ENCODE data around the gene FBLN1. TPM values are rescaled to one million over a fixed set of nuclear protein-coding genes. Genes with fewer than 3 reads are reported as not detected.
"Not testable (repeated sequence)": the region's sequence is repeated elsewhere in the genome, so short reads cannot be mapped to it uniquely, and the experiment has no call there.

FBLN1 gene
- total RNA-seq, 2 donors from 2014 or later: 125 to 144 TPM

DNA sequence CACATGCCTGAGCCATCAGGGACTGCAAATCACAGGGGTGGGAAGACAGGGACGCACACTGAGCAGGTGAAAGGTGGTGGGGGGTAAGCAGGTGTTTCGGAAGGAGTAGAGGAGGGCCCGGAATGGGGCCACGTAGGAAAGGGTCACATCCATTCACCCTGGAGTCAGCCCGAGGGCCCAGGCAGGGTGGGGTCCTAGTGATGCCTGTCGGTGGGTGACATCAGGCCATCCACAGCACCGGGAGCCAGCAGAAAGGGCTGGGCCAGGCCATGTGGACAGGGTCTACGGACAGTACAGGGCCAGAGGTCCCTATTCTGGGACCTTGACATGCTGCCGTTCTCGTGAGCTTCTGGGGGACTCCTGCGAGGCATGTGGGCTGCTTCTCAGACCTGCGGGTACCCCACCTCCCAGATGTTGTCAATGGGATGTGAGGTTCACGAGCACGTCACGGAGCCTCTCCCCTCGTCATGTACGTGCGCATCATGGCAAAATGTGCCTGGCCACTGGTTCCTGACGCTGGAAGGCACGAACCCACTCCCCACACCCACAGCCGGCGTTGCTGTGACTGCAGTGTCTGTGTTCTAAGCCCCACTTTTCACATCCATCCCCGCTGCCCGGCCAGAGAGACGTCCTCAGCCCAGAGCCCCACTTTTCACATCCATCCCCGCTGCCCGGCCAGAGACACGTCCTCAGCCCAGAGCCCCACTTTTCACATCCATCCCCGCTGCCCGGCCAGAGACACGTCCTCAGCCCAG, 84.1 kb downstream of the FBLN1 start:
- Histone ChIP-seq H3K27ac (no peak overlapping the region), H3K4me1 (replicated peaks) (no peaks in the 10 kb centered on the region), H3K36me3 (no peaks in the 10 kb centered on the region), H3K27me3 (replicated peaks; ENCODE audit: insufficient read depth) (no peaks in the 10 kb centered on the region), H3K9me3 (no peaks in the 10 kb centered on the region), H3K4me3 (no peak overlapping the region)
- DNase-seq (ENCODE audit: low spot score): no peak
- TF ChIP-seq POLR2AphosphoS5 (IDR thresholded peaks at IDR 0.05): no peak
- TF ChIP-seq, protein P1, sequence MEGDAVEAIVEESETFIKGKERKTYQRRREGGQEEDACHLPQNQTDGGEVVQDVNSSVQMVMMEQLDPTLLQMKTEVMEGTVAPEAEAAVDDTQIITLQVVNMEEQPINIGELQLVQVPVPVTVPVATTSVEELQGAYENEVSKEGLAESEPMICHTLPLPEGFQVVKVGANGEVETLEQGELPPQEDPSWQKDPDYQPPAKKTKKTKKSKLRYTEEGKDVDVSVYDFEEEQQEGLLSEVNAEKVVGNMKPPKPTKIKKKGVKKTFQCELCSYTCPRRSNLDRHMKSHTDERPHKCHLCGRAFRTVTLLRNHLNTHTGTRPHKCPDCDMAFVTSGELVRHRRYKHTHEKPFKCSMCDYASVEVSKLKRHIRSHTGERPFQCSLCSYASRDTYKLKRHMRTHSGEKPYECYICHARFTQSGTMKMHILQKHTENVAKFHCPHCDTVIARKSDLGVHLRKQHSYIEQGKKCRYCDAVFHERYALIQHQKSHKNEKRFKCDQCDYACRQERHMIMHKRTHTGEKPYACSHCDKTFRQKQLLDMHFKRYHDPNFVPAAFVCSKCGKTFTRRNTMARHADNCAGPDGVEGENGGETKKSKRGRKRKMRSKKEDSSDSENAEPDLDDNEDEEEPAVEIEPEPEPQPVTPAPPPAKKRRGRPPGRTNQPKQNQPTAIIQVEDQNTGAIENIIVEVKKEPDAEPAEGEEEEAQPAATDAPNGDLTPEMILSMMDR (IDR thresholded peaks at IDR 0.05): no peak
- TF ChIP-seq POLR2A (IDR thresholded peaks at IDR 0.05): no peak
- intact Hi-C loops (cut with DNase I): no loop called here
- 89% methylated on average over 28 of the region's 31 CpGs for WGBS

DNA sequence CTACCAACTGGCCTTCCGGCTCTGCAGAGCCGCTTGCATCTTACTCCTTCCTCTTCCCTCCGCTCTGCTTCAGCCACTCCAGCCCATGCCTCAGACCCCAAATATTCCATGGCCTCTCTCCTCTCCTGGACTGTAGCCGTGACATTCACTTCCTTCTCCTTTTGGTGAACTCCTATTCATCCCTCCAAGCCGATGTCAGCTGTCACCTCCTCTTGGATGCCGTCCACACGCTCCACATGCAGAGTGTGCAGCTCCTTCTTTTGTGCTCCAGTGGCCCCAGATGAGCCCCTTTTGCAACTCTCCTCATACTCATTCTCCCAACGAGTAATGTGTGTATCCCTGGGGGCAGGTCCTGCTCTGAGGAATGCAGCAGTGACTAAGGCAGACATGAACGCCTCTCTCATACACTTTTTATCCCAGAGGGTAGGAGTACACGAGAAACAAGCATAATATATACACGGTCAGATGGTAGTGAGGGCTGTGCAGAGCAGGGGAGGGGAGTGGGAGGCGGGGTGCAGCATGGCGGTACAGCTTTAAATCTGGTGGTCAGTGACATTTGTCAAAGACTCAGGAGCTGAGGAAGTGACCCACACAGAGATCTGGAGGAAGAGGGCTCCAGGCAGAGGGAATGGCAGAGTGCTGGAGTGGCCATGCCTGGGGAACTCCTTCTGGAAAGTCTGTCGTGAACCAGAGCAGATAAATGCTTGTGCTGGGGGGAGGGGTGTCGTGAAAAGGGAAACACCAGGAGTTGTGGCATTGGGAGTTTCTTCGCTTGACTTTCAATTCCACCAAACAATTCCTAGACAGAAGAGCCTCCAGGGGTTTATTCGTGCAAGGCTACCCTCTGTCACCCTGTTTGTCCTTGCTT, 85.2 kb downstream of the FBLN1 start:
- no peak for TF ChIP-seq POLR2AphosphoS5 (IDR thresholded peaks at IDR 0.05)
- TF ChIP-seq, protein P1 (IDR thresholded peaks at IDR 0.05): no peak
- no peak for TF ChIP-seq POLR2A (IDR thresholded peaks at IDR 0.05)
- no peaks in the 10 kb centered on the region for H3K9me3 ChIP-seq
- DNase-seq (ENCODE audit: low spot score): no peak

DNA sequence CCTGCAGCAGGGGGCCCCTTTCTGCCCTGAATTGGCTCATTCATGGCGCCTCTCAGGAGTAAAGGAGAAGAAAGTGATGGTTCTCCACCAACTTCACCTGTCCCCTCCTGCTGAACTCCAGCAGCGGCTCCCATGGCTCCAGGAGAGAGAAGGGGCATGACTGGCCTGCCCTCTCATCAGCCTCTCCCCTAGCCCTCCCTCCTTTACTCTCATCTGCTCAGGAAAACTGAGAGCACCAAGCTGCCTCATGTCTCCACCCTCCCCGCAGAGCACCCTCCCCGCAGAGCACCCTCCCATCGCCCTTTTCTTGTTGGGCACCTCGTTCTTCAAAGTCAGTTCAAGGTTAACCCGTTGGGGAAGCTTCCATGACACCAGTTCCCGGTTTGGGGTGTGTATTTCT, 86.9 kb downstream of the FBLN1 start:
- Histone ChIP-seq H3K36me3 (no peaks in the 10 kb centered on the region), H3K9me3 (no peaks in the 10 kb centered on the region), H3K4me1 (replicated peaks) (no peaks in the 10 kb centered on the region), H3K27ac (no peak overlapping the region), H3K4me3 (no peak overlapping the region), H3K27me3 (replicated peaks; ENCODE audit: insufficient read depth) (no peaks in the 10 kb centered on the region)
- DNase-seq (ENCODE audit: low spot score): no peak
- TF ChIP-seq POLR2AphosphoS5 (IDR thresholded peaks at IDR 0.05) (no peak), POLR2A (IDR thresholded peaks at IDR 0.05) (no peak)
- TF ChIP-seq, protein P1 (IDR thresholded peaks at IDR 0.05): no peak
- WGBS: 91% methylated on average over 8 of the region's 8 CpGs
- intact Hi-C loops (cut with DNase I): no loop called here

More for the DNA sequence above, 85.2 kb downstream of the FBLN1 start:
- intact Hi-C loops (cut with DNase I): no loop called here
- Histone ChIP-seq H3K27ac (no peak overlapping the region), H3K36me3 (no peaks in the 10 kb centered on the region), H3K4me1 (replicated peaks) (no peaks in the 10 kb centered on the region), H3K4me3 (no peak overlapping the region), H3K27me3 (replicated peaks; ENCODE audit: insufficient read depth) (no peaks in the 10 kb centered on the region)
- WGBS: 71% methylated on average over 17 of the region's 17 CpGs

DNA sequence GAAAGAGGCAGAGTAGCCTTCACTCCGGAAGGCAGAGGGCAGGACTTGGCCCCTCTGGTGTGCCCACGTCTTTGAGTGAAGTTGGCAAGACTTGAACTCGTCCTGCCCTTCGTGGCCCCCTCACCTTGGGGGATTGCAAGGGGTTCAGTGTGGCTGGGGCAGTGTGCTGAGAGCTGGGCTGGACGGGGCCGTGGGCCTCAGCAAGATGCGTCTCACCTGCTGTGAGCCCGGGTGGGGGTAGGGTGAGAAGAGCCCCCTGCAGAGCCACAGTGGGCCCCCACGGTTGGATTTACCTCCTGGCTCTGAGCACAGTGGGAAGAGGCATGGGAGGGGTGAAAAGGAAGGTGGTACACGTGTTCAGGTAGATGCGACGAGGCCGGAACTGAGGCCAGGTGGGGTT, 87.6 kb downstream of the FBLN1 start:
- Histone ChIP-seq H3K27ac (no peak overlapping the region), H3K36me3 (no peaks in the 10 kb centered on the region), H3K4me1 (replicated peaks) (no peaks in the 10 kb centered on the region), H3K4me3 (no peak overlapping the region), H3K27me3 (replicated peaks; ENCODE audit: insufficient read depth) (no peaks in the 10 kb centered on the region), H3K9me3 (no peaks in the 10 kb centered on the region)
- WGBS: 86% methylated on average over 13 of the region's 13 CpGs
- no peak for DNase-seq (ENCODE audit: low spot score)
- intact Hi-C loops (cut with DNase I): no loop called here
- no peak for TF ChIP-seq POLR2A (IDR thresholded peaks at IDR 0.05)
- TF ChIP-seq, protein P1 (IDR thresholded peaks at IDR 0.05): no peak

DNA sequence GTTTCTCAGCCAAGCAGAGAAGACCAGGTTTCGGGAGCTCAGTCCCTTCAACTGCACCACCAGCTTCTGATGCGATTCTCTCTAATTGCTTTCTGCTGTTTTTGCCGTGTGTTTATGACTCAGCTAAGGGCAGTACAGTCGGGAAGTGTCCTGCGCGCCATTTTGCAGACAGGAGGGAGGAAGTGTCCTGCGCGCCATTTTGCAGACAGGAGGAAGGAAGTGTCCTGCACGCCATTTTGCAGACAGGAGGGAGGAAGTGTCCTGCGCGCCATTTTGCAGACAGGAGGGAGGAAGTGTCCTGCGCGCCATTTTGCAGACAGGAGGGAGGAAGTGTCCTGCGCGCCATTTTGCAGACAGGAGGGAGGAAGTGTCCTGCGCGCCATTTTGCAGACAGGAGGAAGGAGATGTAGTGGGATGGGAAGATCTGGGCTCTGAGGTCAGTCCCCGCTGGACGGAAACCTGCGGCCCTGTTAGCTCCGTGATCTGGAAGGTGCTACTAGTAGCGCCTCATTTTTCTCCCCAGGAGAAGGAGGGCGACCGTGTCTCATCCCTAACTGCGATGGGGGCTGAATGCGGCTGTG, 89.0 kb downstream of the FBLN1 start:
- H3K27ac ChIP-seq; H3K36me3 ChIP-seq; H3K27me3 ChIP-seq (replicated peaks; ENCODE audit: insufficient read depth); H3K4me3 ChIP-seq; DNase-seq (ENCODE audit: low spot score); H3K9me3 ChIP-seq; intact Hi-C loops (cut with DNase I); H3K4me1 ChIP-seq (replicated peaks): not testable (repeated sequence)
- 89% methylated on average over 26 of the region's 26 CpGs for WGBS
